Small intestine (tissue), 7 donors: ENCODE data around the gene SIRT6. TPM values are rescaled to one million over a fixed set of nuclear protein-coding genes. Genes with fewer than 3 reads are reported as not detected.
A peak's percentile ranks its signal among the peaks of the same experiment; 100 is the strongest.
"Not testable (repeated sequence)": the region's sequence is repeated elsewhere in the genome, so short reads cannot be mapped to it uniquely, and the experiment has no call there.

Experiments
- DNase-seq, 2 donors: peaks; one replicate each; pipeline versions ENCODE4 v3.0.0 to v3.0.0-alpha.2; 2013
- FAIRE-seq: peaks from 2 replicates; lab custom pipeline; 2012; peaks lifted over from hg19 to GRCh38; lab: Jason Lieb, UNC
- H3K27ac ChIP-seq, 3 donors: one replicate each; pipeline ENCODE4 v1.5.1; 2013; ENCODE audit warnings: low read length in 2 of 3, mild to moderate bottlenecking in 2 of 3, control low read depth in 1 of 3, inconsistent platforms in 1 of 3, low read depth in 1 of 3, moderate library complexity in 1 of 3
- H3K27me3 ChIP-seq, 3 donors: one replicate each; pipeline ENCODE4 v1.6.1; 2013; ENCODE audit warnings: low read length in 3 of 3, inconsistent platforms in 1 of 3; ENCODE audit not compliant: control insufficient read depth in 3 of 3, insufficient read depth in 3 of 3
- H3K36me3 ChIP-seq, 3 donors: one replicate each; pipeline ENCODE4 v1.6.1; 2013; ENCODE audit warnings: low read length in 3 of 3, inconsistent platforms in 1 of 3, low read depth in 1 of 3, mild to moderate bottlenecking in 1 of 3, moderate library complexity in 1 of 3; ENCODE audit not compliant: control insufficient read depth in 3 of 3, insufficient read depth in 2 of 3
- H3K4me1 ChIP-seq, 3 donors: one replicate each; pipeline ENCODE4 v1.6.1; 2013; ENCODE audit warnings: low read length in 2 of 3, inconsistent platforms in 1 of 3, low read depth in 1 of 3, mild to moderate bottlenecking in 1 of 3, moderate library complexity in 1 of 3; ENCODE audit not compliant: control insufficient read depth in 3 of 3, insufficient read depth in 2 of 3
- H3K4me3 ChIP-seq, 3 donors: one replicate each; pipeline ENCODE4 v1.5.1; 2013; ENCODE audit warnings: low read length in 3 of 3, control low read depth in 1 of 3, inconsistent platforms in 1 of 3, low read depth in 1 of 3, mild to moderate bottlenecking in 1 of 3, moderate library complexity in 1 of 3
- H3K9me3 ChIP-seq, 2 donors: one replicate each; pipeline ENCODE4 v1.6.1; 2013; ENCODE audit warnings: low read depth in 1 of 2, low read length in 1 of 2; ENCODE audit not compliant: control insufficient read depth in 2 of 2, insufficient read depth in 1 of 2
- WGBS, 3 donors: extraction: QIAGEN DNeasy Blood & Tissue Kit; methylation state at CpG; one replicate each; pipeline ENCODE4 v1.1.7; 2013; 5-methylcytosine and 5-hydroxymethylcytosine counted together
- polyA plus RNA-seq, 4 donors: library from polyadenylated mRNA; stranded (reverse) in 3 of 4; unstranded in 1 of 4; fragments of 200-250 nt in 3 of 4; fragments of 120-200 nt in 1 of 4; gene quantifications; one replicate each; pipeline versions ENCODE4 v1.2.1 to v1.2.3, GENCODE V29; 2013
- donor health status: healthy with polysubstance abuse.
- donor health status: control.
- donor health status: control.
- donor health status: Bipolar disorder and iron deficiency.
- donor health status: healthy.

Gene SIRT6
- polyA plus RNA-seq, 4 donors, result 24.1 to 48.1 (median 42.9) TPM

GRCh38 chr19:4144666-4145249 lies 37.6 kb downstream of the SIRT6 start:
- WGBS, 3 donors, result 20 to 30% (median 23%) methylated on average over 7 of the region's 7 CpGs
- FAIRE-seq (no peak), DNase-seq (peak; percentile 92)
- Histone ChIP-seq H3K4me3 (peak overlapping the region in 1 of 3 donors; percentile 2), H3K9me3 (peaks cover 0 to 7% of the 10 kb centered on the region in 2 donors), H3K36me3 (no peaks in the 10 kb centered on the region), H3K4me1 (peaks cover 0 to 56% (median 0%) of the 10 kb centered on the region in 3 donors), H3K27me3 (no peaks in the 10 kb centered on the region), H3K27ac (peak overlapping the region; percentile 93 to 96 (median 96))

GRCh38 chr19:4142916-4143315 lies 39.4 kb downstream of the SIRT6 start:
- not testable (repeated sequence) for H3K27me3 ChIP-seq, H3K9me3 ChIP-seq, H3K36me3 ChIP-seq, H3K4me3 ChIP-seq, DNase-seq, FAIRE-seq
- WGBS, 3 donors, result 88 to 100% (median 94%) methylated on average over 1 of the region's 1 CpG
- H3K27ac ChIP-seq, result peak overlapping the region; percentile 73 to 93 (median 85)
- peaks cover 0 to 46% (median 0%) of the 10 kb centered on the region in 3 donors for H3K4me1 ChIP-seq

- DNase-seq, result peak; percentile 78 to 79
- WGBS, 3 donors, result 13 to 23% (median 17%) methylated on average over 12 of the region's 12 CpGs
- Histone ChIP-seq H3K27ac (peak overlapping the region in 1 of 3 donors; percentile 27), H3K4me3 (no peak overlapping the region), H3K36me3 (no peaks in the 10 kb centered on the region), H3K9me3 (peaks cover 0 to 5% of the 10 kb centered on the region in 2 donors), H3K27me3 (no peaks in the 10 kb centered on the region), H3K4me1 (peaks cover 0 to 36% (median 0%) of the 10 kb centered on the region in 3 donors)
- no peak for FAIRE-seq
Measured at GRCh38 chr19:4140237-4140711, 42.1 kb downstream of the SIRT6 start.

- peaks cover 0 to 34% (median 0%) of the 10 kb centered on the region in 3 donors for H3K4me1 ChIP-seq
- WGBS, 3 donors, result 24 to 30% (median 26%) methylated on average over 14 of the region's 14 CpGs
- H3K27ac ChIP-seq, result no peak overlapping the region
- FAIRE-seq (no peak), DNase-seq (peak; percentile 86 to 87)
- no peaks in the 10 kb centered on the region for H3K27me3 ChIP-seq
- H3K36me3 ChIP-seq, result no peaks in the 10 kb centered on the region
- no peak overlapping the region for H3K4me3 ChIP-seq
- peaks cover 0 to 3% of the 10 kb centered on the region in 2 donors for H3K9me3 ChIP-seq
Measured at GRCh38 chr19:4139614-4140236, 42.6 kb downstream of the SIRT6 start.

GRCh38 chr19:4138445-4138844 lies 43.9 kb downstream of the SIRT6 start:
- no peaks in the 10 kb centered on the region for H3K36me3 ChIP-seq
- peak overlapping the region in 1 of 3 donors; percentile 12 for H3K27ac ChIP-seq
- H3K4me1 ChIP-seq, result peaks cover 0 to 25% (median 0%) of the 10 kb centered on the region in 3 donors
- FAIRE-seq, result no peak
- no peak for DNase-seq
- H3K4me3 ChIP-seq, result no peak overlapping the region
- peaks cover 0 to 2% of the 10 kb centered on the region in 2 donors for H3K9me3 ChIP-seq
- 52 to 64% (median 53%) methylated on average over 5 of the region's 5 CpGs for WGBS, 3 donors
- no peaks in the 10 kb centered on the region for H3K27me3 ChIP-seq

GRCh38 chr19:4136680-4137088 lies 45.7 kb downstream of the SIRT6 start:
- 19 to 67% (median 39%) methylated on average over 8 of the region's 8 CpGs for WGBS, 3 donors
- H3K36me3 ChIP-seq, result no peaks in the 10 kb centered on the region
- peaks cover 0 to 18% (median 0%) of the 10 kb centered on the region in 3 donors for H3K4me1 ChIP-seq
- DNase-seq (peak; percentile 87 to 93), FAIRE-seq (no peak)
- no peaks in the 10 kb centered on the region for H3K27me3 ChIP-seq
- no peak overlapping the region for H3K4me3 ChIP-seq
- peak overlapping the region in 2 of 3 donors; percentile 67 to 85 for H3K27ac ChIP-seq
- H3K9me3 ChIP-seq, result peaks cover 0 to 2% of the 10 kb centered on the region in 2 donors

GRCh38 chr19:4135386-4135785 lies 47.0 kb downstream of the SIRT6 start:
- H3K9me3 ChIP-seq, DNase-seq, H3K27ac ChIP-seq, H3K36me3 ChIP-seq, H3K27me3 ChIP-seq, H3K4me3 ChIP-seq, FAIRE-seq: not testable (repeated sequence)
- peaks cover 0 to 28% (median 0%) of the 10 kb centered on the region in 3 donors for H3K4me1 ChIP-seq
- WGBS, 3 donors, result 91 to 92% (median 92%) methylated on average over 9 of the region's 9 CpGs

- 36 to 44% (median 41%) methylated on average over 6 of the region's 6 CpGs for WGBS, 3 donors
- Histone ChIP-seq H3K27ac (no peak overlapping the region), H3K4me3 (no peak overlapping the region), H3K36me3 (no peaks in the 10 kb centered on the region), H3K27me3 (no peaks in the 10 kb centered on the region), H3K4me1 (peaks cover 0 to 34% (median 0%) of the 10 kb centered on the region in 3 donors), H3K9me3 (no peaks in the 10 kb centered on the region)
- DNase-seq (no peak), FAIRE-seq (no peak)
Measured at GRCh38 chr19:4134351-4134750, 48.0 kb downstream of the SIRT6 start.
